Activated T-cell treated with anti-CD3 and anti-CD28 coated beads for 4 hours (primary cell): ENCODE data around the gene SCG3.
"Not testable (repeated sequence)": the region's sequence is repeated elsewhere in the genome, so short reads cannot be mapped to it uniquely, and the experiment has no call there.

Experiments
- DNase-seq: peaks from one replicate; pipeline ENCODE4 v3.0.0-alpha.2; 2020

SCG3 gene

GRCh38 chr15:51681303-51681963 lies at the start of gene SCG3:
SCG3 (plus strand) TSS chr15:51681503; CDS start chr15:51681756, 253 bp downstream.
- DNase-seq: peak; percentile 18

- no peak for DNase-seq
These were observed 46.6 kb upstream of the SCG3 start for GRCh38 chr15:51634591-51635198.

DNA sequence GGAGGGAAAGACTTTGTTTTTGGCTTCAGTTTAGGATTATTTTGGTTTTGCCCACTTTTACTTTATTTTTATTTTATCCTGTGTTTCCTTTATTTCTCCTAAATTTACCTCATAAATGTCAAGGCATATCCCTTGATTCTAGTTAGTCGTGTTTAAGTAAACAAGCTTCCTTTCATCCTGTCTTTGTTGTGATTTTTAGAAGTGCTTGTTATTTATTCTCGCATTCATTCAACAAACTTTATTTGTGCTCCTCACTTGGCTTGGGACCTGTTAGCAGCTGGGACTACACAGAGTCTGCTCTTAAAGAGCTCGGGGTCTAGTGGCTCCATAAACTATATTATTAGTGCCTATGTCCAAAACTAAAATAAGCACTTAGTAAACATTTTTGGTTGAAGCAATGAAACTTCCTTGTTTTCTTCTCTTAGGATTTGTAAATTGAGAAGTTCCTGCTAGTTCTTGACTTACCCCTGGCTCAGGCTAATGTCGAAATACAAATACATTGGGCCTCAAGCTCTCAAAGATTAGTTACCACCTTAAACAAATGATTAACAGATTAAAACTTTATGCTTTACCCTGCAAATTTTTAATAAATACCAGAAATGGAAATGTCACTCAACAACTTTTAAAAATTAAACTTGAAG lies 39.7 kb upstream of the SCG3 start:
- DNase-seq: no peak

GRCh38 chr15:51642696-51643095 lies 38.6 kb upstream of the SCG3 start:
- no peak for DNase-seq

GRCh38 chr15:51647128-51647562 lies 34.2 kb upstream of the SCG3 start:
- DNase-seq: no peak

- DNase-seq: not testable (repeated sequence)
These were observed 33.2 kb upstream of the SCG3 start for GRCh38 chr15:51648101-51648500.

DNA sequence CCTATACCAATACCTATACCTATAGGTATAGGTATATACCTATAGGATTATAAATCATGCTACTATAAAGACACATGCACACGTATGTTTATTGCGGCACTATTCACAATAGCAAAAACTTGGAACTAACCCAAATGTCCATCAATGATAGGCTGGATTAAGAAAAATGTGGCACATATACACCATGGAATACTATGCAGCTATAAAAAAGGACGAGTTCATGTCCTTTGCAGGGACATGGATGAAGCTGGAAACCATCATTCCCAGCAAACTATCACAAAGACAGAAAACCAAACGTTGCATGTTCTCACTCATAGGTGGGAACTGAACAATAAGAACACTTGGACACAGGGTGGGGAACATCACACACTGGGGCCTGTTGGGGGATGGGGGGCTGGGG lies 32.7 kb upstream of the SCG3 start:
- DNase-seq: not testable (repeated sequence)

GRCh38 chr15:51649659-51650521 lies 31.4 kb upstream of the SCG3 start:
- DNase-seq: peak; percentile 19

DNA sequence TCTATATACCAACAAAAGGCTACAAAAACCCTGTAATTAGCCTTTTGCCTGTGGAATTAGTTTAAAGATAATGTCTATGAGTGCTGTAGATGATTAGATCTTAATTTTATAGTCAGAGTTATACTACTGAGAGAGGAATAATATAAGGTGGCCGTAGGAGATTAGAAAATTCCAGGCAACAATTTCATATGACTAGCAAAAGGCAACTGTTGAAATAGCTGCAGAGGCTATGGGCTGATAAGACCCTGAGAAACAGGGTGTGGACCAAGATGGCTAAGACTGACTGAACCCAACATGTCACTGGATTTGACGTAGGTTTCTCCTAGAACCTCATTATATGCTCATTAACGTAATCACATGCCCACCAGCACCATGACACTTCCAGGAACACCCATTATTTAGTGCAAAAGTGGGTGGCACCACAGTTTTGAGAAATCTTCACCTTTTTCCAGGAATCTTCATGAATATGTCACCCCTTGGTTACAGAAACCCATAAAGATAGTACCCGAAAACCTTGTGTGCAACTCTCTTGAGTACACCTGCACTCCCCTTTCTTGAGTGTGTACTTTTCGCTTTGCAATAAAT lies 29.1 kb upstream of the SCG3 start:
- DNase-seq: no peak

- not testable (repeated sequence) for DNase-seq
These were observed 25.8 kb upstream of the SCG3 start for GRCh38 chr15:51655401-51656057.

DNA sequence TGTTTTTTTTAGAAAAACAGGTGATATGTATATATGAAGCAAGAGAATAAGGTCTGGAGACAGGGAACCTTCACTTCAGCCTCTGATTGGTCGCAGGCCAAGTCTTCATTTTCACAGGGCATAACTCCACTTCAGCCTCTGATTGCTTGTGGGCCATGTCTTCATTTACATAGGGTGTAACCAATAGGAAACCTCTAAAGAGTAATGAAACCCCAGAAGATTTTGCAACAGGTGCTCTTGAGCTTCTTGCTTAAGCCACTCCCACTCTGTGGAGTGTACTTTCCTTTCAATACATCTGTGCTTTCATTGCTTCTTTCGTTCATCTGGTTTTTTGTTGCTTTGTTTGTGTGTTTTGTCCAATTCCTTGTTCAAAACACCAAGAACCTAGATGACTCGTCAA lies 22.6 kb upstream of the SCG3 start:
- DNase-seq: no peak

DNA sequence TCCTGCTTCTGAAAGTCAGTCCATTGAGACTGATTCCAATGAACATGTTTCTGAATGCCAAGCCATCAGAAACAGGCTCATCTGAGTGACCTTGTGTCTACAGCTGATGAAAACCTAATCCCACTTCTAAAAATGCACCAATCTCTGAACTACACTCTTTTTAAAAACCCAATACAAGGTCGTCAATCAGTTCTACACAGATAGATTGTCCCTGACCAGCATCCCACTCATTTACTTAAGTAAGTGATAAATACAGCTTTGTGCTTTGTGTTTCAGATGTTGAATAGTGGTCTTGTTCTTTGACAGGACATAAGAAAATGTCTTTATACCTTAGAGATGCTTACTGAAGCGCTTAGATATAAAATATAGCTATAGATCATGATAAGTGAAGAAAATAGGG lies 20.2 kb upstream of the SCG3 start:
- no peak for DNase-seq

GRCh38 chr15:51667478-51667877 lies 13.8 kb upstream of the SCG3 start:
- no peak for DNase-seq

- DNase-seq: no peak
These were observed 12.9 kb upstream of the SCG3 start for GRCh38 chr15:51668446-51668845.

- no peak for DNase-seq
These were observed 11.9 kb upstream of the SCG3 start for GRCh38 chr15:51669381-51669780.

DNA sequence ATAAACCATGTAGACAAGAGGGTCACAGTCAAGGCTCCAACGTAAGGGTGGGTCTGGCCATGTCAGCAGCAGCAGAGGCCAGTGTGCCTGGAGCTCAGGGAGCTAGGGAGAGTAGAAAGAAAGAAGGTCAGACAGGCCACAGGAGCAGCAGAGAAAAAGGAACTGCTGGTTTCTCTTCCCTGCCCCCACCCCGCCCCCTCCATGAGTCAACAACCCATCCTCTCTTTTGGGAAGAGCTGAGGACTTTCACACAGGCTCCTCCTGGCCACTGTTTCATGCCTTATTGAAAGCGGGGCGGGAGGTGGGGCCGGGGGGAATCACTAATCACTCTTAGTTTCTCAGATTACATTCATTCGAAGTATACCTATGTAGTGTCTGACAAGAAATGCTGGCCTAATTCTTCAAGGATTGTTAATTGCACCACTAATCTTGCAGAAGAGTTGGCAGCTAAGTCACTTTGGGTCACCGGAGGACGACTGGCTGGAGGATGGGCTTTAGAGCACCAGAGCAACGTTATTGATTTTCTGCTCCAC lies 9.1 kb upstream of the SCG3 start:
- no peak for DNase-seq

GRCh38 chr15:51672913-51673857 lies 8.1 kb upstream of the SCG3 start:
- no peak for DNase-seq

GRCh38 chr15:51675234-51675633 lies 6.1 kb upstream of the SCG3 start:
- no peak for DNase-seq

DNA sequence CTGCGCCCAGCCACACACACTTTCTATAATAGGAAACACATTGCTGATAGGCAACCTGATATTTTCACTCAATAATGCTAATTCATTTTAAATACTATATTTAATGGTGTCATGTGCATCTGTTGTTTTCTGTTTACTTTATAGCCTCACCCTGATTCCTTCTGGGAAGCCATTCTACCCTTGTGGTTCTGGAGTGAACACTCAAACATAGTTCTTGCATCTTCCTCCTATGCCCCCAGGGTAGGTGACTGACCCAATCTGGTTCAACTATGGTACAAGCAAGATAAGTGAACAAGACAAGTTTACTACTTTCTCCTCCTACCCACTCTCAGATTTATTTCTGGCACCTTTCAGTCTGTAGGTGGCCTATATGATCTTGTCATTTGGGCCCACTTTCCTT lies 4.3 kb upstream of the SCG3 start:
- no peak for DNase-seq

DNA sequence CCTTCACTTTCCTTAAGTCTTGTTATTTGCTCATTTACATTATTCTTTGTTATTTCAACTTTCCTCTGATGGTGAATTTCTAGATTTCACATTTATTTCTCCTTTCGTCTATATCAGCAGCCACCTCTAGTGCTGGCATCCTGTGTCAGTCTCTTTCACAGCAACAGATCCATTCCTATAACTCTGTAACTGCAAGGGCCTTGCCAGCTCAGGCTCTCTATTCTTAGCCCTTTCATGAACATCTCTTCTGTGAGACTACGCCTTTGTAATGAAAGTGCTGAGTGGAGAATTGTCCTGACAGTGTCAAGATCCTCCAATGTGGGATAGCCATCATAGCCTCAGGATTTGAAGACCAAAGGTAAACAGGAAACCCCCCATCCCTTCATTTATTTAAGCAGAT lies 3.9 kb upstream of the SCG3 start:
- no peak for DNase-seq

- DNase-seq: no peak
These were observed 3.2 kb upstream of the SCG3 start for GRCh38 chr15:51678096-51678495.
